Astrocyte (in vitro differentiated cells and primary cell): ENCODE measurements around the gene GRIK5. TPM values are rescaled to one million over a fixed set of nuclear protein-coding genes. Genes with fewer than 3 reads are reported as not detected.
A peak's percentile ranks its signal among the peaks of the same experiment; 100 is the strongest.

Experiments
- DNase-seq: peaks from one replicate; pipeline ENCODE4 v3.0.0-alpha.2; 2010; ENCODE audit warnings: low read depth
- FAIRE-seq: peaks from 2 replicates; lab custom pipeline; 2011; peaks lifted over from hg19 to GRCh38; lab: Jason Lieb, UNC
- H2AFZ ChIP-seq: 2 replicates; pipeline ENCODE4 v1.6.0; 2012; ENCODE audit warnings: low read depth, low read length, inconsistent platforms
- H3K27ac ChIP-seq: 2 replicates; pipeline ENCODE4 v1.5.1; 2011; ENCODE audit warnings: low read depth, low read length, inconsistent platforms
- H3K27me3 ChIP-seq: 2 replicates; pipeline ENCODE4 v1.6.0; 2011; ENCODE audit warnings: low read length, inconsistent platforms; ENCODE audit not compliant: insufficient read depth
- H3K36me3 ChIP-seq: 2 replicates; pipeline ENCODE4 v1.5.1; 2011; ENCODE audit warnings: low read length, inconsistent platforms; ENCODE audit not compliant: insufficient read depth
- H3K4me1 ChIP-seq: 2 replicates; pipeline ENCODE4 v1.5.1; 2011; ENCODE audit warnings: low read length, inconsistent platforms; ENCODE audit not compliant: insufficient read depth
- H3K4me2 ChIP-seq: 2 replicates; pipeline ENCODE4 v1.6.0; 2012; ENCODE audit warnings: low read length, inconsistent platforms
- H3K4me3 ChIP-seq: 2 replicates; pipeline ENCODE4 v1.5.1; 2011; ENCODE audit warnings: low read depth, mild to moderate bottlenecking, low read length, inconsistent platforms; ENCODE audit not compliant: insufficient read depth
- H3K79me2 ChIP-seq: 2 replicates; pipeline ENCODE4 v1.6.0; 2012; ENCODE audit warnings: mild to moderate bottlenecking, low read length, inconsistent platforms; ENCODE audit not compliant: insufficient read depth
- H3K9ac ChIP-seq: 2 replicates; pipeline ENCODE4 v1.6.0; 2012; ENCODE audit warnings: mild to moderate bottlenecking, low read length, inconsistent platforms
- H3K9me3 ChIP-seq: 2 replicates; pipeline ENCODE4 v1.5.1; 2012; ENCODE audit warnings: low read depth, mild to moderate bottlenecking, low read length, inconsistent platforms; ENCODE audit not compliant: insufficient read depth
- H4K20me1 ChIP-seq: 2 replicates; pipeline ENCODE4 v1.6.0; 2012; ENCODE audit warnings: low read length, inconsistent platforms; ENCODE audit not compliant: insufficient read depth
- H3K27ac Mint-ChIP-seq: one replicate; pipeline ENCODE4 v1.8.0; 2021; ENCODE audit warnings: mild to moderate bottlenecking, mixed read lengths; ENCODE audit not compliant: unreplicated experiment
- H3K27me3 Mint-ChIP-seq: one replicate; pipeline ENCODE4 v1.8.0; 2021; ENCODE audit warnings: low read depth, mixed read lengths; ENCODE audit not compliant: unreplicated experiment
- H3K36me3 Mint-ChIP-seq: one replicate; pipeline ENCODE4 v1.8.0; 2021; ENCODE audit warnings: low read depth, mixed read lengths; ENCODE audit not compliant: unreplicated experiment
- H3K4me1 Mint-ChIP-seq: one replicate; pipeline ENCODE4 v1.8.0; 2021; ENCODE audit warnings: low read depth, mixed read lengths; ENCODE audit not compliant: unreplicated experiment
- H3K4me3 Mint-ChIP-seq: one replicate; pipeline ENCODE4 v1.8.0; 2021; ENCODE audit warnings: mild to moderate bottlenecking, moderate library complexity, mixed read lengths; ENCODE audit not compliant: unreplicated experiment
- H3K9me3 Mint-ChIP-seq: one replicate; pipeline ENCODE4 v1.8.0; 2021; ENCODE audit warnings: mild to moderate bottlenecking, mixed read lengths; ENCODE audit not compliant: unreplicated experiment
- CTCF ChIP-seq: IDR thresholded peaks from 2 replicates; pipeline ENCODE4 v1.5.1; 2011; ENCODE audit warnings: low read depth, mild to moderate bottlenecking, inconsistent platforms, low read length, moderate library complexity; ENCODE audit not compliant: insufficient read depth
- EZH2 ChIP-seq: IDR thresholded peaks from 2 replicates; pipeline ENCODE4 v1.6.1; 2012; ENCODE audit warnings: mild to moderate bottlenecking, low read length, inconsistent platforms; ENCODE audit not compliant: insufficient read depth
- total RNA-seq: library from RNA; stranded (reverse); gene quantifications from 2 replicates; pipeline ENCODE4 v1.2.1, GENCODE V29; 2021

GRIK5 gene
- total RNA-seq, 1 donor from 2014 or later, result 9.2 TPM

- Histone ChIP-seq H2AFZ (no peak overlapping the region), H3K27ac (no peak overlapping the region), H3K9ac (no peak overlapping the region), H3K4me2 (peak overlapping the region; percentile 29), H3K4me3 (no peak overlapping the region), H3K27me3 (no peaks in the 10 kb centered on the region), H3K36me3 (no peaks in the 10 kb centered on the region), H3K79me2 (no peaks in the 10 kb centered on the region), H3K4me1 (peaks cover 5% of the 10 kb centered on the region), H3K9me3 (no peaks in the 10 kb centered on the region), H4K20me1 (peaks cover 5% of the 10 kb centered on the region)
- peaks cover 13% of the 10 kb centered on the region for H3K4me1 Mint-ChIP-seq
- H3K4me3 Mint-ChIP-seq, result no peak overlapping the region
- FAIRE-seq (no peak), DNase-seq (peak; percentile 41)
- peaks cover 4% of the 10 kb centered on the region for H3K36me3 Mint-ChIP-seq
- no peak for TF ChIP-seq EZH2
- no peak for TF ChIP-seq CTCF
- H3K27me3 Mint-ChIP-seq, result peaks cover 12% of the 10 kb centered on the region
- H3K9me3 Mint-ChIP-seq, result peaks cover 1% of the 10 kb centered on the region
- peak overlapping the region; percentile 76 for H3K27ac Mint-ChIP-seq
These were observed 45.3 kb downstream of the GRIK5 start for GRCh38 chr19:42024622-42025111.

DNA sequence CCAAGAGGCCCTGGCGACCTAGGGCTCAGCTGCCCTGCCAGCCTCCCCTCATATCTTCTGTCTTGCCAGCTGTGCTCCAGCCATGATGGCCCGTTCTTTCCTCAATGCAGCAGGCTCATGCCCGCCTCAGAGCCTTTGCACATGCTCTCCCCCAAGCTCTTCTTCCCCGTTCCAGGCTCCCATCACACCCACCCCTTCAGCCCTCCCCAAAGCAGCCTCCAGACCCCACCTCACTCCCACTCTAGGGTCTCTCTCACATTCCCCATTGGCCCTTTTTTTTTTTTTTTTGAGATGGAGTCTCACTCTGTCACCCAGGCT, 46.1 kb downstream of the GRIK5 start:
- Mint-ChIP-seq H3K4me3 (no peak overlapping the region), H3K27ac (peak overlapping the region; percentile 1), H3K4me1 (peaks cover 18% of the 10 kb centered on the region), H3K36me3 (peaks cover 9% of the 10 kb centered on the region), H3K27me3 (peaks cover 10% of the 10 kb centered on the region), H3K9me3 (peaks cover 7% of the 10 kb centered on the region)
- peaks cover 10% of the 10 kb centered on the region for H3K4me1 ChIP-seq
- H3K4me3 ChIP-seq, result no peak overlapping the region
- no peaks in the 10 kb centered on the region for H3K27me3 ChIP-seq
- H3K36me3 ChIP-seq, result no peaks in the 10 kb centered on the region
- no peaks in the 10 kb centered on the region for H3K79me2 ChIP-seq
- H3K4me2 ChIP-seq, result no peak overlapping the region
- H3K9ac ChIP-seq, result no peak overlapping the region
- no peak for DNase-seq
- no peak overlapping the region for H3K27ac ChIP-seq
- no peak for FAIRE-seq
- no peaks in the 10 kb centered on the region for H3K9me3 ChIP-seq
- no peak overlapping the region for H2AFZ ChIP-seq
- TF ChIP-seq CTCF, result no peak
- TF ChIP-seq EZH2, result no peak
- H4K20me1 ChIP-seq, result peaks cover 5% of the 10 kb centered on the region

DNA sequence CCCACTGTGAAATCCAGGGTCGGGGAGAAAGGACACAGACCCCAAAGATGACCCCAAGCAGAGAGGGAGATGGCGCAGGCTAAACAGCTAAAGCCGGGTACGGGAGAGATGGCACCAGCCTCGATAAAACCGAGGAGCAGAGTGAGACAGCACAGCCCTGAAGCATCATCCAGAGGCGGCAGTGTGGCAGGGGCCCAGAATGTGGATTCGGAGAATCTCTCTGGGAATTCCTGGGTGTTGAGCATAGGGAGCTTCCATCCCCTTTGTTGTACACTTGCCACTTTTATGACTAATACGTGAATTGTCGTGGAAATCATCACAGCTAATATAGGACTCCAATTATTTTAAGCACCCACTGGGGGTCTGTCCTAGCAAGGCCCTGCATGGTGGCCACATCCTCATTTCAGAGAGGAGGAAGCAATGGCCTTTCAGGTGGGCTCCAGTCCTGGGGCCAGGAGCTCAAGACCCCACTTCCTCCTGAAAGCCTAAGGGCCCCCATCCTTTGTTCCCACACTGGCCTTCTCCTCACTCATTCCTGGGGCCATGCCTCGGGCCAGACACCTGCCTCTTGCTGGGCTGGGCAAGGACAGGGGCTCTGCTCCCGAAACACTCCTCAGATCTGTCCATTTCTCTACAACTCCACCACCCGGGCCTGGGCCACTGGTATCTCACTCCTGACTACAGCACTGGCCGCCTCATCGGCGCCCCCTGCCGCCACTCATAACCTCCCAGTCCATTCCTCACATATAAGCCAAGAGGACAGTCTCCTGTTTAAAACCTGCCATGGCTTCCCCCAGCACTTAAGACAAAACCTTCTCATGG, 46.7 kb downstream of the GRIK5 start:
- FAIRE-seq, result no peak
- peaks cover 9% of the 10 kb centered on the region for H3K36me3 Mint-ChIP-seq
- Histone ChIP-seq H3K27me3 (no peaks in the 10 kb centered on the region), H3K4me1 (peaks cover 12% of the 10 kb centered on the region), H3K4me2 (no peak overlapping the region), H3K36me3 (no peaks in the 10 kb centered on the region), H2AFZ (no peak overlapping the region), H3K9me3 (no peaks in the 10 kb centered on the region), H4K20me1 (peaks cover 5% of the 10 kb centered on the region), H3K79me2 (no peaks in the 10 kb centered on the region), H3K4me3 (no peak overlapping the region), H3K27ac (no peak overlapping the region), H3K9ac (no peak overlapping the region)
- H3K4me1 Mint-ChIP-seq, result peaks cover 20% of the 10 kb centered on the region
- no peak for TF ChIP-seq EZH2
- peak; percentile 15 for TF ChIP-seq CTCF
- peaks cover 10% of the 10 kb centered on the region for H3K27me3 Mint-ChIP-seq
- no peak for DNase-seq
- H3K27ac Mint-ChIP-seq, result peak overlapping the region; percentile 1
- peak overlapping the region; percentile 31 for H3K4me3 Mint-ChIP-seq
- peaks cover 7% of the 10 kb centered on the region for H3K9me3 Mint-ChIP-seq
